Activated CD8-positive, alpha-beta memory T cell treated with anti-CD3 and anti-CD28 coated beads, Interleukin-2, amount 50 U/mL, for 24 hours (primary cell): ENCODE results near the gene TOLLIP.

Experiments
- DNase-seq: peaks from one replicate; pipeline ENCODE4 v3.0.0-alpha.2; 2020; ENCODE audit errors: extremely low read depth

The TOLLIP gene

GRCh38 chr11:1310772-1311468 is 1.5 kb upstream of the TOLLIP start:
- no peak for DNase-seq

- no peak for DNase-seq
These were observed 871 bp upstream of the TOLLIP start for GRCh38 chr11:1310318-1310687.

GRCh38 chr11:1308743-1309497 is 512 bp downstream of the TOLLIP start:
- no peak for DNase-seq

GRCh38 chr11:1307998-1308742 is 1.3 kb downstream of the TOLLIP start:
- no peak for DNase-seq

- no peak for DNase-seq
These were observed 2.1 kb downstream of the TOLLIP start for GRCh38 chr11:1307163-1307870.

GRCh38 chr11:1306186-1307162 is 3.0 kb downstream of the TOLLIP start:
- no peak for DNase-seq

GRCh38 chr11:1305501-1306056 is 3.9 kb downstream of the TOLLIP start:
- no peak for DNase-seq

GRCh38 chr11:1305063-1305495 is 4.4 kb downstream of the TOLLIP start:
- DNase-seq = no peak

- DNase-seq = no peak
These were observed 5.1 kb downstream of the TOLLIP start for GRCh38 chr11:1304380-1304779.

- DNase-seq = no peak
These were observed 5.5 kb downstream of the TOLLIP start for GRCh38 chr11:1303973-1304372.

- no peak for DNase-seq
These were observed 6.2 kb downstream of the TOLLIP start for GRCh38 chr11:1303126-1303821.

GRCh38 chr11:1302461-1303125 is 6.8 kb downstream of the TOLLIP start:
- DNase-seq = no peak

GRCh38 chr11:1302041-1302460 is 7.4 kb downstream of the TOLLIP start:
- no peak for DNase-seq

GRCh38 chr11:1301220-1302000 is 8.0 kb downstream of the TOLLIP start:
- no peak for DNase-seq

GRCh38 chr11:1300569-1301187 is 8.8 kb downstream of the TOLLIP start:
- DNase-seq = no peak

- no peak for DNase-seq
These were observed 9.3 kb downstream of the TOLLIP start for GRCh38 chr11:1300121-1300520.

GRCh38 chr11:1299621-1300020 is 9.8 kb downstream of the TOLLIP start:
- no peak for DNase-seq
